GM03348 (cell line): ENCODE measurements around the gene CSNK1E.

ENCODE experiments used
- DNase-seq: peaks from one replicate; pipeline ENCODE4 v3.0.0; 2012; ENCODE audit warnings: low spot score

The CSNK1E gene

GRCh38 chr22:38327805-38328204 lies 10.6 kb upstream of the CSNK1E start:
- peak; percentile 53 for DNase-seq

- no peak for DNase-seq
These were observed 10.2 kb upstream of the CSNK1E start for GRCh38 chr22:38327396-38327795.

GRCh38 chr22:38325587-38325986 lies 8.4 kb upstream of the CSNK1E start:
- no peak for DNase-seq

DNA sequence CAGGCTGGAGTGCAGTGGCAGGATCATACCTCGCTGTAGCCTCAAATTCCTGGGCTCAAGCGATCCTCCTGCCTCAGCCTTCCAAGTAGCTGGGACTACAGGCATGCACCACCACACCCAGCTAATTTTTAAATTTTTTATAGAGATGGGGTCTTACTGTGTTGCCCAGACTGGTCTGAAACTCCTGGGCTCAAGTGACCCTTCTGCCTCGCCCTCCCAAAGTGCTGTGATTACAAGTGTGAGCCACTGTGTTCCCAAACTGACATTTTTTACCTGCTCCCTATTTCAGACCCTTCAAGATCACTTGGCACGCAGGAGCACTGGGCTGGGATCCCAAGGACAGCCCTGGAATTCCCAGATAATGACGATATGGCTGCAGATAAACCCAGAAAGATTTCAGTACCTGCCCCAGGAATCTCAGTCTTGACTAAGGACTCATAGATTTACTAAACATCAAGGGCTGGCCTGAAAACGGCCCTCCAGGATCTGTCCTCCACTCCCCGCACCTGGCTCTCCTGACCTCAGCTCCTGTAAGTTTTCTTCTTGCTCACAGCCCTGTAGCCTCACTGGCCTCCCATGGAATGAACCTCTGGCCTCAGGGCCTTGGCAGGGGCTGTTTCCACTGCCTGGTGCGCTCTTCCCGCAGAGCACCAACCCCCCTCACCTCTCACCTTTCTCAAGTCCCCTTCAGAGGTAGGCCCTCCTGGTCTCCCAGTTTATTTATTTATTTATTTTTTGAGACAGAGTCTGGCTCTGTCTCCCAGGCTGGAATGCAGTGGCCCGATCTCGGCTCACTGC lies 3.6 kb upstream of the CSNK1E start:
- no peak for DNase-seq

- no peak for DNase-seq
These were observed 1.9 kb upstream of the CSNK1E start for GRCh38 chr22:38318792-38319773.

GRCh38 chr22:38317995-38318715 lies 922 bp upstream of the CSNK1E start:
- DNase-seq = peak; percentile 91

DNA sequence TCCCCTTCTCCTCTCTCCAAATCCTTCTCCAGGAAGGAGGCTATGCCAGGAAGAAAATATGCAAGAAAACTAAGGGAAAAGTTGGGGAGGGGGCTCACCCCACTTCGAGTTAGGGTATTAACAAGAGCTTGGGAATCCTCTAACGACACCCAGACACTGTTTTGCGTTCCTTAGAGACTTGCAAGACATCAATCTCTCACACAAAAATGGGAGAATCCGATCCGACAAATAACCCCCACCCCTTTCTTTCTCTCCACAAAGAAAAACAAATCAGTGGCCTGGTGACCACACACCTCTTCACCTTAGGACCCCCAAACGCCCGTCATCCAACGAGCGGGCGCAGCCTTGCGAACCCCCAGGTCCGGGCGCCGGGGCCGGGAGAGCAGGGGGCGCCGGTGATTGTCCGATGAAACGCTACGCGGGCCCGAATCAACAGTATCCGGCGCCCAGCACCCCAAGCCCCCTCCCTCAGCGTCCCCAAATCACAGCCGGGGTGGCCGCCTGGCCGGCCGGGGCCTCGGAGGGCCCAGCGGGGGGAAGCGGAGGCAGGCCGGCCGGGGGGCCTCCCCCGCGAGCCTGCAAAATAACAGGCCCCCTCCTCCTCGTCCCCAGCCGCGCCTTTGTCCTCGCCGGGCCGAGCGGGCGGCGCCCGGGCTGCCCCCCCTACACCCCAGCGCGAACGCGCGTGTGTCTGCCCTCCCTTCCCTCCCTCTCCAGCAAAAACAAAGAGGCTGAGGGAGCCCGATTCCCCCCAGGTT lies 690 bp downstream of the CSNK1E start:
- DNase-seq = peak; percentile 86

DNA sequence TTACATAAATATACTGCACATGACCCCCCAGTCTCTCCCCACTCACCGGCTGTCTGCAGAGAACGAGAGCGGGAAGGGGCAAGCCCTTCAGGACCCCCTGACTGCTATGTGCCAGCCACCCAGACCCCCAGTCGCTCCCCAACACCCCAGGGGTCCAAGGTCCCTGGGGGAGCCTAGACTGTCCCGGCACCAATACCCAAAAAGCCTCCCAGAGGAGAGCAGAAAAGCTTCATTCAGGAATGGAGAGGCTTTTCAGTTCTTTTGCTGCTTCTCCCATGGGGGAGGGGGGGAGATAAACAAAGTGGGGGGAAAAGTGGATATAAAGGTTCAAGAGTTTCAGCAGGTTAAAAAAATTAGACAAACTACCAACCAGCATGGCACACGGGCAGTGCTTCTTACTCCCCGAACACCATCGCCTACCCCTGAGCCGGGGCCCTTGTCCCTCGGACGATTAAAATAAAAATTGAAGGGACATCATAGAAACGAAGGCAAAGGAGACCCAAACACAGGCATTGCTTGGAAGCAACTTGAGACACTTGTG lies 1.3 kb downstream of the CSNK1E start:
- DNase-seq = no peak

GRCh38 chr22:38314933-38315822 lies 2.1 kb downstream of the CSNK1E start:
- no peak for DNase-seq

DNA sequence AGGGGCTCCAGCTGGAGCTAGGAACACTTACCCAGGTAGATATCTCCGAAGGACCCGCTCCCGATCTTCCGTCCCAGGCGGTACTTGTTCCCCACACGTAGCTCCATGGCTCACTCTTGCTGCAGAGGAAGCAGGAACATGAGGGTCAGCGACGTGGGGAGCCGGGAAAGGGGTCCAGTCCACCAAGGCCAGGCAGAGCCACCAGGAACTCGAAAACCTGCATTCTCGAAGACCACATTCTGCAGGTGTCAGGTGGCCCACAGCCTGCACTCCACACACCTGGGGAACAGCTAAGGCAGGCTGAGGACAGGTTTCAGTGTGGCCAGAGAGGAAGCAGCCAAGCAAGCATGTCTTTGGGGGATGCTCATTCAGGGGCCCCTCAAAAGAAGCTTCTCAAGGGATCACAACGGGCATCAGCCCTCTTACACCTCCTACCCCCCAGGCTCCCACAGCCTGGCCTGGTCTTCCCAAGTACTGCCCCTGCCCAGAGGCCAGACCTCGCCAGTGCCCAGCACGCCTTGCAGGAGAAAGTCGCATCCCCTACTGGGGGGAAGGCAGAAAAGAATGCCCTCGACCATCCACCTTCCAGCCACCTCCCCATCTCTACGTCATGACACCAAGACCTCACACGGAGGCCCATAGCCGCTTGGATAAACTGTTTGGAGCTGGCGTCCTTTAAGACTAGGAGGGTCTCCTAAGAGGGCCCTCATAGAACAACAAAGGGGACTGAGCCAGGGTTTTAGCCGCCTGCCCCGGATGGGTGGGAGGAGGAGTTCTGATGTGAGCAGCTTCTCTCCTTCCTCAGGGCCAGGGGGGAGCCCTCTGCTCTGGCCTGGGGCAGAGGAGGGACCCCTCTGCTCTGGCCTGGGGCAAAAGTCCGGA lies 2.9 kb downstream of the CSNK1E start:
- DNase-seq = no peak

GRCh38 chr22:38313384-38313955 lies 3.8 kb downstream of the CSNK1E start:
- peak; percentile 73 for DNase-seq

DNA sequence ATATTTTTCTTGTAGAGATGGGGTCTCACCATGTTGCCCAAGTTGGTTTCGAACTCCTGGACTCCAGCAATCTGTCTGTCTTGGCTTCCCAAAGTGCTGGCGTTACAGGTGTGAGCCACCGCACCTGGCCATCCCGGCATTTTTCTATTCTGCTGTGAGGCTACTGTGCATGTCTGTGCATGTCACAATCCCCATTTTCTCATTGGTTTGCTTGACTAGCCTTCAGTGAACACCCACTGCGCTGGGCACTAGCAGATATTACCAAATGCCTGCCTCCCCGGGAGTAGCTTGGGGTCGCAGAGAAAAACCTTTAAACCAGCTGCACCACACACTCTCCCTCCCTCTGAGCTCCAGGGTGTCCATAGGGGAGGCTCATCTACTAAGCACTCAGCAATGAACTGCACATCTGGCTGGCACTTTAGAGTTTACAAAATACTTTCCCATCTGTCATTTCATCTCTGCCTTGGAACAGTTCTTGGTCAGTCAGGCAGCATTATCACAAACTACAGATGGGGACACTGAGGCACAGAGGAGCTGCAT lies 4.9 kb downstream of the CSNK1E start:
- no peak for DNase-seq

DNA sequence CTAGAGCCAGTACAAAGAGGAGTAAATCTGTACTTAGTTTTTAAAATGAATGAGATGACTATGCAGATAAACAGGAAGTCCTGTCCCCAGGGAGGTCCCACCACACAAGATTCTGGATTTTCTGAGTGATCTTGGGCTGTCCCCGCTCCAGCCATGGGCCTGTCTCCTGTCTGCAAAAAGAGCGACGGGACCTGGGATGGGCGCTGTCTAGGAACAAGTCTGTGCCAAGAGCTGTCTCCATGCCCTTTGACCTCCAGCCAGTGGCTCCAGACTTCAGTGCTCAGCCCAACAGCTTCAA lies 6.0 kb downstream of the CSNK1E start:
- no peak for DNase-seq

GRCh38 chr22:38310518-38311322 lies 6.5 kb downstream of the CSNK1E start:
- DNase-seq = no peak

- no peak for DNase-seq
These were observed 7.4 kb downstream of the CSNK1E start for GRCh38 chr22:38309614-38310517.

- no peak for DNase-seq
These were observed 8.3 kb downstream of the CSNK1E start for GRCh38 chr22:38308791-38309498.
